Retinal pigment epithelial cell (primary cell): Measurements from ENCODE around the gene IPO11.
"Not testable (repeated sequence)": the region's sequence is repeated elsewhere in the genome, so short reads cannot be mapped to it uniquely, and the experiment has no call there.

Experiments used
- DNase-seq: peaks from one replicate; pipeline ENCODE4 v3.0.0-alpha.2; 2010; ENCODE audit warnings: low read depth
- H3K4me3 ChIP-seq: 2 replicates; pipeline ENCODE4 v1.5.1; 2011; ENCODE audit warnings: mild to moderate bottlenecking, low read length, control low read depth, moderate library complexity
- TF ChIP-seq, protein P1 (sequence below): conservative IDR thresholded peaks from 2 replicates; pipeline ENCODE4 v1.5.1; 2011; ENCODE audit warnings: low read depth, low read length, control low read depth, inconsistent platforms

Gene IPO11

DNA sequence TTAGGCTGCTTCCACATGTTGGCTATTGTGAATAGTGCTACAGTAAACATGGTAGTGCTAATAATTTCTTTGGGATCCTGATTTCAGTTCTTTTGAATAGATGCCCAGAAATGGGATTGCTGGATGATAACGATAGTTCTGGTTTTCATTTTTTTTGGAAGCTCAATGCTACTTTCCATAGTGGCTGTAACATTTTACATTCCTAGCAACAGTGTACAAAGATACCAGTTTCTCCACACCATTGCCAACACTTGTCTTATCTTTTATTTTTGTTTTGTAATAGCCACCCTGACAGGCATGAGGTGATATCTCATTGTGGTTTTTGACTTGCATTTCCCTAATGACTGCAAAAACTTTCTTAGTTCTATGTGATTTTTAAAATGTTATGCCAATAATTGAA lies 97.2 kb downstream of the IPO11 start:
- H3K4me3 ChIP-seq: no peak overlapping the region
- no peak for DNase-seq
- TF ChIP-seq, protein P1, sequence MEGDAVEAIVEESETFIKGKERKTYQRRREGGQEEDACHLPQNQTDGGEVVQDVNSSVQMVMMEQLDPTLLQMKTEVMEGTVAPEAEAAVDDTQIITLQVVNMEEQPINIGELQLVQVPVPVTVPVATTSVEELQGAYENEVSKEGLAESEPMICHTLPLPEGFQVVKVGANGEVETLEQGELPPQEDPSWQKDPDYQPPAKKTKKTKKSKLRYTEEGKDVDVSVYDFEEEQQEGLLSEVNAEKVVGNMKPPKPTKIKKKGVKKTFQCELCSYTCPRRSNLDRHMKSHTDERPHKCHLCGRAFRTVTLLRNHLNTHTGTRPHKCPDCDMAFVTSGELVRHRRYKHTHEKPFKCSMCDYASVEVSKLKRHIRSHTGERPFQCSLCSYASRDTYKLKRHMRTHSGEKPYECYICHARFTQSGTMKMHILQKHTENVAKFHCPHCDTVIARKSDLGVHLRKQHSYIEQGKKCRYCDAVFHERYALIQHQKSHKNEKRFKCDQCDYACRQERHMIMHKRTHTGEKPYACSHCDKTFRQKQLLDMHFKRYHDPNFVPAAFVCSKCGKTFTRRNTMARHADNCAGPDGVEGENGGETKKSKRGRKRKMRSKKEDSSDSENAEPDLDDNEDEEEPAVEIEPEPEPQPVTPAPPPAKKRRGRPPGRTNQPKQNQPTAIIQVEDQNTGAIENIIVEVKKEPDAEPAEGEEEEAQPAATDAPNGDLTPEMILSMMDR: no peak

DNA sequence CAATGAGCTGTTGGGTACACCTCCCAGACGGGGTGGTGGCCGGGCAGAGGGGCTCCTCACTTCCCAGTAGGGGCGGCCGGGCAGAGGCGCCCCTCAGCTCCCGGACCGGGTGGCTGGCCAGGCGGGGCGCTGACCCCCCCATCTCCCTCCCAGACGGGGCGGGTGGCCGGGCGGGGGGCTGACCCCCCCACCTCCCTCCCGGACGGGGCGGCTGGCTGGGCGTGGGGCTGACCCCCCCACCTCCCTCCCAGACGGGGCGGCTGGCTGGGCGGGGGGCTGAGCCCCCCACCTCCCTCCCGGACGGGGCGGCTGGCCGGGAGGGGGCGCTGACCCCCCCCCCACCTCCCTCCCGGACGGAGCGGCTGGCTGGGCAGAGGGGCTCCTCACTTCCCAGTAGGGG lies 100.5 kb downstream of the IPO11 start:
- DNase-seq, H3K4me3 ChIP-seq: not testable (repeated sequence)

DNA sequence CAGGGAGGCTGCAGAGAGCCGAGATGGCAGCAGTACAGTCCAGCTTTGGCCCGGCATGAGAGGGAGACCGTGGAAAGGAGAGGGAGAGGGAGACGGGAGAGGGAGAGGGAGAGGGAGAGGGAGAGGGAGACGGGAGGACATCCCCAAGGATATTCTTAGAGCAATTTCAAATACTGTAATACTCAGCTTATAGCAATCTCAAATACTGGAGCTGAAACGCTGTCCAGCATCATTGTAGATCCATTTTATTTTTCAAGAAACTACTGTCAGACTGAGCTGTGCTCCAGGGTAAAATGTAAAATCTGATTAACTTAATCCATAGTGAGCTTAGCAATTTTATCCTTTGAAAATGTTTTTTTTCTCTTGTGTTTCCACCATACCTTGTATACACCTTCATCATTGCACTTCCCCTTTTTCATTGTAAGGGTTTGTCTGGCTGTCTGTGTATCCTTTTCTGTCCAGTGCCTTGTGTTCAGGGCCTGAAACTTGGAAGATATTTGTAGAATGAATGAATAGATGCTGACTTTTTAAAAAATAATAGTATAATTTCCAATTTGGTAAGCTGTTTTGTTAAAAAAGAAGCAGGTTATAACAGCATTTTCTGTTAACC lies 102.1 kb downstream of the IPO11 start:
- no peak overlapping the region for H3K4me3 ChIP-seq
- DNase-seq: no peak
- TF ChIP-seq, protein P1: no peak

DNA sequence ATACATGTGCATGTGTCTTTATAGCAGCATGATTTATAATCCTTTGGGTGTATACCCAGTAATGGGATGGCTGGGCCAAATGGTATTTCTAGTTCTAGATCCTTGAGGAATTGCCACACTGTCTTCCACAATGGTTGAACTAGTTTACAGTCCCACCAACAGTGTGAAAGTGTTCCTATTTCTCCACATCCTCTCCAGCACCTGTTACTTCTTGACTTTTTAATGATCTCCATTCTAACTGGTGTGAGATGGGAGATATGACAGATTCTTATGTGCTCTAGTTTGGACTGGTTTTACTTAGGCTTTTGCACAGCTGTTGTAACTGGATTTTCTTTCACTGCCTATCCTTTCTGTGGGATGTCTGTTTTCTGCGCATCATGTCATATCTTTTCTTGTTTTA lies 108.2 kb downstream of the IPO11 start:
- H3K4me3 ChIP-seq, DNase-seq: not testable (repeated sequence)

DNA sequence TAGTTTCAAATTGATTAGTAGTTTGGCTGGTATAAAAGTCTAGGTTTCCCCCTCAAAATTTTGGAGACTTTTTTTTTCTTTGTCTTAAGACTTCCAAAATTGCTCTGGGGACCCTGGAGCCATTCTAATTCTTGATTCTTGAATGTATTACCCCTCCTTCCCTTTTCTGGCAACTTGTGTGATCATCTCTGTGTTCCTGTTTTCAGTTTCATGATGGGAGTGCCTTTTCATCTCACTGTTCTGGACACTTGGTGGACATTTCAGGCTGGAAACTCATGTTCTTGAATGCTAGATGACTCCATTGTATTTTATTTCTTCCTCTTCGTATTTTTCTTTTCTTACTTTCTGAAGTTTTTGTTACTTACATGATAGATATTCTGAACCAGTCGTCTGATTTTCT lies 108.8 kb downstream of the IPO11 start:
- TF ChIP-seq, protein P1: no peak
- H3K4me3 ChIP-seq: no peak overlapping the region
- no peak for DNase-seq

DNA sequence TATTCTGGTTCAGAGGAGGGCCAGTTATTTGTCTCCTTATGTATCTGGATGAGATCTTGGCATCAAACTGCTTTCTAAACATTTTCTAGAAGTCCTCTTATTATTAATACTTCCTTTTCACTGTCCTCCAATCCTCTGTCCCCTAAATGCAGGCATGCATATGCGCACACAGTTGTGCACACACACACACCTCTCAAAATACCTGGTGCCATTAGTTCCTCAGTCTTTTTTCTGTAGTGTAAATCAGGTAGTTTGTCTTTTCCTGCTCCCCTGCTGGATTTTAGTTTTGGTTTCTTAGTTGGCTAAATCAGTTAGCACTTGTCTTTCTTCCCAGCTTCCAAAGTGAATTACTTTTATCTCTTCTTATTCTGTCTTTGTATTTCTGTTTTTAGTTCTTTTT lies 110.2 kb downstream of the IPO11 start:
- no peak for DNase-seq
- no peak overlapping the region for H3K4me3 ChIP-seq
- TF ChIP-seq, protein P1: no peak

DNA sequence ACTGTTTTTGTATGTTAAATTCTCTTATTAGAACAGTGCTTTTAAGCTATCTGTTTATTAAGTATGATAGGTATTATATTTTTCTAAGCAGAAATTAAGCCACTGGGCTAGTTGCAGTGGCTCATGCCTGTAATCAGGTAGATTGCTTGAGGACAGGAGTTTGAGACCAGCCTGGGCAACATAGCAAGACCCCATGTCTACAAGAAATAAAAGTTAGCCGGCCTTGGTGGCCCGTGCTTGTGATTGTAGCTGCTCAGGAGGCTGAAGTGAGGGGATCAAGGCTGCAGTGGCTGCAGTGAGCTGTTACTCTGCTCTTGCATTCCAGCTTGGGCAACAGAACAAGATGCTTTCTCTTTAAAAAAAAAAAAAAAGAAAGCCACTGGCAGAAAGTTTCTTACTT lies 121.0 kb downstream of the IPO11 start:
- TF ChIP-seq, protein P1: no peak
- DNase-seq: no peak
- no peak overlapping the region for H3K4me3 ChIP-seq

DNA sequence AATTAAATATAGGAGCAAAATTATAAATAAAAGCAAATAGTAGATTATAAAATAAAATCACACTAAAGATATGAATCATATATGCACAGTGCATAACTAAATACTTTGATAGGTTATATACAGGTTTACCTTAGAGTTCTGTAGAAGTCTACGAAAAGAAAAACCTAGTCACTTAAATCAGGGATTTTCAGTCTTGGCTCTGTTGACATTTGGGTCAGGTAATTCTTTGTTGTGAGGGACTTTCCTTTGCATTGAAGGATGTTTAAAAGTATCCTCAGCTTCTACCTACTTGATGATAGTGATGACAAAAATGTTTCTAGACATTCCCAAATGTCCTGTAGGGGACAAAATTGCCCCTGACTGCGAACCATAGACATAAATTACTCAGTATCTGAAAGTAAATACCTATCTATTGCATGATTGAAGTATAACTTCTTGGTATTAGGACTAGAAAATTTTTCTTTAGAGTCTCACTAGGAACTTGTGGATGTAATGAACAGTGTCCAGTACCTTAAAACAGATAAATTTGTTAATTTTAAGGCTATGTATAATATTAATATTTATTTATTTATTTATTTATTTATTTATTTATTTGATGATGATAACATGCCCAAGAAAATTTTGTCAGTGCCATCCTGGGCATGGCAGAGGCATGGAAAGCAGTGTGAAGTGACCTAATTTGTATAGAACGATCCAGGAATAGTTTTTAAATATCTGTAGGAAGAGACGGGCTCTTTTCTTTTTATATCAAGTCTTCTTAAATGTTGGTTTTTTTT lies 122.1 kb downstream of the IPO11 start:
- no peak overlapping the region for H3K4me3 ChIP-seq
- TF ChIP-seq, protein P1: no peak

More for the DNA sequence above, 122.1 kb downstream of the IPO11 start:
- DNase-seq: no peak
